K562 (cell line): Measurements from ENCODE around the gene TMEM158. TPM values are rescaled to one million over a fixed set of nuclear protein-coding genes. Genes with fewer than 3 reads are reported as not detected.

ENCODE experiments used
- ATAC-seq: fragments of 200-7000 bp; cut with Tn5 transposase; 3 replicates; pipeline ENCODE4 v1.9.1; 2020; ENCODE audit warnings: moderate library complexity
- BruUV-seq: library from RNA; stranded (reverse); fragments of 400-500 nt; replicated peaks from 2 replicates; lab custom pipeline; 2021; lab: Mats Ljungman, UMichigan
- CTCF ChIA-PET: fragments of 300-600 bp; formaldehyde crosslinking; extraction: SDS; loops from one replicate; lab custom pipeline; 2021; ENCODE audit warnings: low intra/inter-chr PET ratio; lab: Yijun Ruan, JAX
- POLR2A ChIA-PET: fragments of 300-600, 350-650 bp; sonication (Branson Sonifier 250); formaldehyde crosslinking; extraction: SDS; loops from one replicate; lab custom pipeline; 2021; ENCODE audit warnings: antibody characterized with exemption, inconsistent platforms; lab: Yijun Ruan, JAX
- DNase-seq, 4 experiments: peaks; one replicate each; pipeline versions ENCODE4 v3.0.0 to v3.0.0-alpha.2; 2011 to 2018; ENCODE audit warnings: low spot score in 3 of 4, mixed read lengths in 3 of 4; ENCODE audit errors: extremely low read depth in 1 of 4
- FAIRE-seq: peaks from 2 replicates; lab custom pipeline; 2011; peaks lifted over from hg19 to GRCh38; lab: Jason Lieb, UNC
- H2AFZ ChIP-seq: 2 replicates; pipeline ENCODE4 v1.6.0; 2011; ENCODE audit warnings: low read depth, low read length, control low read depth, inconsistent platforms
- H3K27ac ChIP-seq: fragments of 200-600 bp; 3 replicates; pipeline ENCODE4 v1.8.0; 2011; ENCODE audit warnings: low read depth, mild to moderate bottlenecking, control low read depth, inconsistent platforms, low read length, moderate library complexity, mixed read lengths; ENCODE audit errors: extremely low read depth
- H3K27me3 ChIP-seq, 2 experiments: fragments of 300-600 bp in 1 of 2; 2 replicates in 1 of 2; 3 replicates in 1 of 2; pipeline versions ENCODE4 v1.6.0 to v1.8.0; 2011; ENCODE audit warnings: inconsistent platforms in 2 of 2, low read length in 2 of 2, mild to moderate bottlenecking in 1 of 2, mixed read lengths in 1 of 2, moderate library complexity in 1 of 2; ENCODE audit not compliant: control insufficient read depth in 2 of 2, insufficient read depth in 2 of 2
- H3K36me3 ChIP-seq: fragments of 300-600 bp; 3 replicates; pipeline ENCODE4 v1.8.0; 2011; ENCODE audit warnings: mild to moderate bottlenecking, low read length, inconsistent platforms; ENCODE audit not compliant: control insufficient read depth, insufficient read depth
- H3K4me1 ChIP-seq, 2 experiments: fragments of 200-600 bp in 1 of 2; replicated peaks in 1 of 2; 2 replicates in 1 of 2; 3 replicates in 1 of 2; pipeline versions ENCODE4 v1.5.1 to v1.8.0; 2011; ENCODE audit warnings: inconsistent platforms in 2 of 2, low read length in 2 of 2, mild to moderate bottlenecking in 1 of 2, mixed read lengths in 1 of 2, moderate library complexity in 1 of 2; ENCODE audit not compliant: control insufficient read depth in 2 of 2, insufficient read depth in 2 of 2
- H3K4me2 ChIP-seq: 2 replicates; pipeline ENCODE4 v1.6.1; 2011; ENCODE audit warnings: low read length, control low read depth, inconsistent platforms, mixed read lengths; ENCODE audit not compliant: insufficient read depth
- H3K4me3 ChIP-seq: fragments of 200-600 bp; sonication (generic), shearing (Covaris generic); 2 replicates; pipeline ENCODE4 v1.5.1; 2016; ENCODE audit warnings: control low read depth, inconsistent platforms
- H3K79me2 ChIP-seq: fragments of 200-600 bp; 3 replicates; pipeline ENCODE4 v1.8.0; 2011; ENCODE audit warnings: low read length, inconsistent platforms; ENCODE audit not compliant: control insufficient read depth, insufficient read depth
- H3K9ac ChIP-seq, 2 experiments: 2 replicates each; pipeline versions ENCODE4 v1.6.0 to v1.6.1; 2011; ENCODE audit warnings: low read depth in 2 of 2, low read length in 2 of 2, control low read depth in 1 of 2, inconsistent platforms in 1 of 2, mild to moderate bottlenecking in 1 of 2, mixed read lengths in 1 of 2; ENCODE audit not compliant: insufficient read depth in 1 of 2
- H3K9me1 ChIP-seq: one replicate; pipeline ENCODE4 v1.6.0; 2011; ENCODE audit warnings: inconsistent platforms, mild to moderate bottlenecking, low read length, moderate library complexity; ENCODE audit not compliant: control insufficient read depth, insufficient read depth
- H3K9me3 ChIP-seq: replicated peaks from 2 replicates; pipeline ENCODE4 v1.5.1; 2011; ENCODE audit warnings: low read depth, low read length, inconsistent platforms; ENCODE audit not compliant: control insufficient read depth, insufficient read depth
- H4K20me1 ChIP-seq: replicated peaks from 2 replicates; pipeline ENCODE4 v1.6.1; 2011; ENCODE audit warnings: low read length, inconsistent platforms, mixed read lengths; ENCODE audit not compliant: control insufficient read depth, insufficient read depth
- AFF1 ChIP-seq, 2 experiments: fragments of 450-650 bp; IDR thresholded peaks; 2 replicates each; pipeline ENCODE4 v1.6.1; 2018; ENCODE audit warnings: mild to moderate bottlenecking in 2 of 2, low read depth in 1 of 2; ENCODE audit not compliant: partially characterized antibody in 2 of 2
- ARHGAP35 ChIP-seq: fragments of 450-650 bp; IDR thresholded peaks from 2 replicates; pipeline ENCODE4 v1.6.1; 2018; ENCODE audit not compliant: partially characterized antibody
- BRCA1 ChIP-seq, 2 experiments: fragments of 450-650 bp in 1 of 2; sonication (generic) in 1 of 2; formaldehyde crosslinking in 1 of 2; IDR thresholded peaks; 2 replicates each; pipeline versions ENCODE4 v1.5.0 to v1.6.1; 2017 to 2020; ENCODE audit warnings: mild to moderate bottlenecking in 1 of 2, missing genetic modification reagents in 1 of 2
- DIDO1 ChIP-seq: fragments of 450-650 bp; IDR thresholded peaks from 2 replicates; pipeline ENCODE4 v1.6.1; 2016; ENCODE audit warnings: low read depth, missing biosample characterization, missing genetic modification characterization
- E2F6 ChIP-seq, 2 experiments: IDR thresholded peaks; 2 replicates each; pipeline ENCODE4 v1.6.1; 2011; ENCODE audit warnings: borderline replicate concordance in 1 of 2, control low read depth in 1 of 2, low read depth in 1 of 2, low read length in 1 of 2, mild to moderate bottlenecking in 1 of 2, mixed read lengths in 1 of 2, moderate library complexity in 1 of 2; ENCODE audit not compliant: insufficient read depth in 1 of 2, insufficient read length in 1 of 2, poor library complexity in 1 of 2, severe bottlenecking in 1 of 2; ENCODE audit errors: extremely low read depth in 1 of 2
- ETV6 ChIP-seq, 3 experiments: fragments of 150-350 bp in 1 of 3; sonication (generic) in 1 of 3; formaldehyde crosslinking in 1 of 3; IDR thresholded peaks; 2 replicates each; pipeline versions ENCODE4 v1.6.1 to v1.8.0; 2014 to 2022; ENCODE audit warnings: borderline replicate concordance in 2 of 3, low read depth in 2 of 3, antibody characterized with exemption in 1 of 3, low read length in 1 of 3, mild to moderate bottlenecking in 1 of 3, missing genetic modification reagents in 1 of 3
- HDAC3 ChIP-seq: fragments of 450-650 bp; IDR thresholded peaks from 2 replicates; pipeline ENCODE4 v1.6.1; 2018; ENCODE audit warnings: borderline replicate concordance, mild to moderate bottlenecking, moderate library complexity; ENCODE audit not compliant: partially characterized antibody
- MAFF ChIP-seq: IDR thresholded peaks from 2 replicates; pipeline ENCODE4 v1.6.1; 2012; ENCODE audit warnings: low read length, improper control_type of control experiment
- MAFK ChIP-seq: IDR thresholded peaks from 2 replicates; pipeline ENCODE4 v1.6.1; 2011; ENCODE audit warnings: low read length, improper control_type of control experiment
- NR2F6 ChIP-seq: fragments of 450-650 bp; formaldehyde crosslinking; IDR thresholded peaks from 2 replicates; pipeline ENCODE4 v1.4.0; 2020; ENCODE audit warnings: mild to moderate bottlenecking
- PHF21A ChIP-seq: fragments of 450-650 bp; IDR thresholded peaks from 2 replicates; pipeline ENCODE4 v1.6.1; 2017; ENCODE audit warnings: low read depth, borderline replicate concordance
- RAD21 ChIP-seq, 2 experiments: fragments of 250-450 bp in 1 of 2; fragments of 450-650 bp in 1 of 2; sonication (Bioruptor Pico) in 1 of 2; formaldehyde crosslinking in 1 of 2; IDR thresholded peaks in 1 of 2; conservative IDR thresholded peaks in 1 of 2; 2 replicates each; pipeline versions ENCODE4 v1.4.0 to v1.8.0; 2020 to 2022; ENCODE audit warnings: mild to moderate bottlenecking in 2 of 2, moderate library complexity in 1 of 2
- TBP ChIP-seq: optimal IDR thresholded peaks from 2 replicates; pipeline ENCODE3; 2011; ENCODE audit warnings: low read depth, low read length, improper control_type of control experiment
- ZFX ChIP-seq: sonication (generic); formaldehyde crosslinking; IDR thresholded peaks from 2 replicates; pipeline ENCODE4 v1.8.0; 2022; ENCODE audit warnings: mild to moderate bottlenecking, missing genetic modification reagents, moderate library complexity
- ZNF12 ChIP-seq: sonication (generic); formaldehyde crosslinking; IDR thresholded peaks from 2 replicates; pipeline ENCODE4 v1.4.0; 2020; ENCODE audit warnings: mild to moderate bottlenecking, missing genetic modification reagents
- WGBS: fragments of 100-300 bp; shearing (Covaris generic); methylation state at CpG from one replicate; pipeline ENCODE4 v1.1.6; 2016; ENCODE audit warnings: low coverage, mixed read lengths; ENCODE audit not compliant: insufficient coverage; ENCODE audit errors: missing lambda C conversion rate; 5-methylcytosine and 5-hydroxymethylcytosine counted together
- in situ Hi-C: fragments of 300-500 bp; cut with MboI; formaldehyde crosslinking; loops from 4 replicates; pipeline ENCODE4 v1.15.0; 2018; ENCODE audit warnings: inconsistent platforms, mixed read lengths
- intact Hi-C: fragments of 100-400 bp; cut with micrococcal nuclease; formaldehyde crosslinking; loops from 2 replicates; pipeline ENCODE4 v1.14.2; 2022
- polyA plus RNA-seq, 8 experiments: library from polyadenylated mRNA; depleted of rRNA in 4 of 8; stranded (reverse) in 5 of 8; unstranded in 3 of 8; fragments of >200 nt; fragmentation: Nextera tagmentation in 2 of 8; fragmentation: Illumina TruSeq in 1 of 8; extraction: Ambion mirVana in 2 of 8; extraction: Trizol in 1 of 8; gene quantifications; 2 replicates each; pipeline versions ENCODE4 v1.2.1 to v1.2.3, GENCODE V29; 2011 to 2014; ENCODE audit warnings: inconsistent platforms in 1 of 8, missing spikeins in 1 of 8
- total RNA-seq, 7 experiments: library from RNA; depleted of rRNA in 6 of 7; stranded (reverse); fragments of >200 nt in 6 of 7; fragmentation: Illumina TruSeq in 2 of 7; extraction: Trizol in 2 of 7; gene quantifications; 2 replicates each; pipeline versions ENCODE4 v1.2.1 to v1.2.3, GENCODE V29; 2011 to 2021; ENCODE audit warnings: low replicate concordance in 1 of 7

Gene TMEM158
- total and polyA plus RNA-seq, 9 of the 15 experiments (the other 6 are each of a cell fraction or from before 2014, with no cell fraction given), result 2.2 to 46.5 (median 8.4) TPM

- ChIA-PET CTCF (interaction anchor here (1.1 kb wide), 1 partner anchor 159 kb away, joined by 5 read pairs; no protein-coding TSS in a partner anchor), POLR2A (interaction anchor here (0.6 to 1.0 kb wide), 2 partner anchors 11 to 33 kb away, joined by 3 read pairs; no protein-coding TSS in a partner anchor)
- peaks cover 0 to 7% of the 10 kb centered on the region in 2 experiments; a peak in 4 of 5 replicates for H3K27me3 ChIP-seq
- H3K9me1 ChIP-seq, result no peaks in the 10 kb centered on the region
- 12% methylated on average over 8 of the region's 8 CpGs for WGBS
- in situ Hi-C loops (no loop called here), intact Hi-C loops (no loop called here)
- no peak overlapping the region for H3K4me3 ChIP-seq
- no peak for FAIRE-seq
- no peak overlapping the region for H3K27ac ChIP-seq
- H3K79me2 ChIP-seq, result no peaks in the 10 kb centered on the region
- peaks cover 0 to 2% of the 10 kb centered on the region in 2 experiments; a peak in 3 of 5 replicates for H3K4me1 ChIP-seq
- DNase-seq, result peak in 2 of 4 experiments; percentile 59 to 63
- peak overlapping the region; percentile 17 for H2AFZ ChIP-seq
- no peaks in the 10 kb centered on the region for H3K36me3 ChIP-seq
- ATAC-seq, result peak; percentile 25; the same call in 1 of the 3 replicates
- no TSS peak for BruUV-seq
- H4K20me1 ChIP-seq, result no peaks in the 10 kb centered on the region
- H3K9me3 ChIP-seq, result no peaks in the 10 kb centered on the region
- H3K4me2 ChIP-seq, result peak overlapping the region; percentile 39
- H3K9ac ChIP-seq, result no peak overlapping the region
- TF ChIP-seq TBP, result no peak
- no peak for TF ChIP-seq RAD21 (CRISPR knock-in tag; conservative IDR thresholded peaks at IDR 0.05 in 1 of 2, IDR thresholded peaks at IDR 0.05 in 1 of 2)
- TF ChIP-seq MAFK, result no peak
- no peak for TF ChIP-seq HDAC3
- no peak for TF ChIP-seq DIDO1 (tag)
- no peak for TF ChIP-seq ETV6 (IDR thresholded peaks at IDR 0.05; ENCODE audit: borderline replicate concordance in 1 of 2, low read depth in 2 of 2, low read length in 1 of 2)
- no peak for TF ChIP-seq ETV6 (CRISPR knock-in tag; IDR thresholded peaks at IDR 0.05; ENCODE audit: borderline replicate concordance)
- TF ChIP-seq ZNF12 (CRISPR knock-in tag), result no peak
- no peak for TF ChIP-seq NR2F6 (CRISPR knock-in tag)
- TF ChIP-seq PHF21A, result no peak
- no peak for TF ChIP-seq ARHGAP35
- no peak for TF ChIP-seq ZFX (CRISPR knock-in tag)
- TF ChIP-seq MAFF, result no peak
- TF ChIP-seq E2F6 (IDR thresholded peaks at IDR 0.05; ENCODE audit: borderline replicate concordance in 1 of 2, extremely low read depth in 1 of 2, insufficient read depth in 1 of 2, insufficient read length in 1 of 2, low read depth in 1 of 2, low read length in 1 of 2, poor library complexity in 1 of 2, severe bottlenecking in 1 of 2), result no peak
- no peak for TF ChIP-seq BRCA1 (IDR thresholded peaks at IDR 0.05)
- no peak for TF ChIP-seq BRCA1 (CRISPR knock-in tag; IDR thresholded peaks at IDR 0.05)
- no peak for TF ChIP-seq AFF1 (IDR thresholded peaks at IDR 0.05; ENCODE audit: low read depth in 1 of 2, partially characterized antibody in 2 of 2)
Observed at GRCh38 chr3:45199837-45200648, 26.0 kb downstream of the TMEM158 start.
